GM19193 (cell line): ENCODE results near the gene CHD3.
A peak's percentile ranks its signal among the peaks of the same experiment; 100 is the strongest.

ENCODE experiments used
- POLR2A ChIP-seq: IDR thresholded peaks from 4 replicates; pipeline ENCODE4 v1.6.1; 2011; ENCODE audit not compliant: insufficient read depth, insufficient read length; ENCODE audit errors: extremely low read depth

Gene CHD3

GRCh38 chr17:7854851-7855659 lies 33.5 kb upstream of the CHD3 start, which contains the start of gene TMEM88:
TMEM88 (plus strand) TSS chr17:7855066; CDS start chr17:7855075, 9 bp downstream.
- TF ChIP-seq POLR2A, result no peak

GRCh38 chr17:7855660-7856010 lies 33.0 kb upstream of the CHD3 start:
- no peak for TF ChIP-seq POLR2A

GRCh38 chr17:7856011-7856810 lies 32.4 kb upstream of the CHD3 start:
- no peak for TF ChIP-seq POLR2A

- peak; percentile 85 for TF ChIP-seq POLR2A
Measured at GRCh38 chr17:7856811-7857712, 31.5 kb upstream of the CHD3 start, which contains the start of gene NAA38. NAA38 (minus strand) TSS chr17:7857559; CDS start chr17:7857463, 96 bp downstream.

GRCh38 chr17:7857713-7858521 lies 30.7 kb upstream of the CHD3 start, which contains the start of gene CYB5D1:
CYB5D1 (plus strand) TSS chr17:7858003; CDS start chr17:7858135, 132 bp downstream.
- TF ChIP-seq POLR2A, result peak; percentile 17

- no peak for TF ChIP-seq POLR2A
Measured at GRCh38 chr17:7858522-7858810, 30.1 kb upstream of the CHD3 start.

- TF ChIP-seq POLR2A, result no peak
Measured at GRCh38 chr17:7859028-7859427, 29.6 kb upstream of the CHD3 start.

GRCh38 chr17:7862692-7863437 lies 25.7 kb upstream of the CHD3 start:
- TF ChIP-seq POLR2A, result no peak

- no peak for TF ChIP-seq POLR2A
Measured at GRCh38 chr17:7864995-7865650, 23.5 kb upstream of the CHD3 start.

- no peak for TF ChIP-seq POLR2A
Measured at GRCh38 chr17:7867881-7868329, 20.7 kb upstream of the CHD3 start.

GRCh38 chr17:7873051-7873450 lies 15.5 kb upstream of the CHD3 start:
- no peak for TF ChIP-seq POLR2A

GRCh38 chr17:7875804-7876370 lies 12.7 kb upstream of the CHD3 start:
- TF ChIP-seq POLR2A, result no peak
